Measurements from ENCODE around the gene NPC1L1. TPM values are rescaled to one million over a fixed set of nuclear protein-coding genes. Genes with fewer than 3 reads are reported as not detected.

NPC1L1 gene
- total RNA-seq, 1 experiment from 2014 or later: 6.5 TPM

GRCh38 chr7:44490351-44491200, 50.6 kb downstream of the NPC1L1 start, which contains the start of gene NUDCD3:
Gene NUDCD3 (minus strand): TSS chr7:44490658. CDS start chr7:44490600, 58 bp downstream.
- intact Hi-C loops (cut with micrococcal nuclease; ENCODE audit: unreplicated experiment): loop anchor here (1.0 to 2.0 kb wide), 2 partner anchors 50 to 75 kb away; partner anchors contain the start of gene NPC1L1
- Mint-ChIP-seq H3K4me1 (ENCODE audit: low read depth, unreplicated experiment) (peaks cover 24% of the 10 kb centered on the region), H3K36me3 (ENCODE audit: insufficient read depth, unreplicated experiment) (peaks cover 13% of the 10 kb centered on the region), H3K27ac (ENCODE audit: unreplicated experiment) (peak within 1 kb of the TSS; percentile 90), H3K9me3 (ENCODE audit: unreplicated experiment) (no peaks in the 10 kb centered on the region), H3K4me3 (ENCODE audit: unreplicated experiment) (peak within 1 kb of the TSS; percentile 80), H3K27me3 (ENCODE audit: insufficient read depth, unreplicated experiment) (no peaks in the 10 kb centered on the region)
- H3K4me1 ChIP-seq: peaks cover 10% of the 10 kb centered on the region; the same call in 1 of the 2 replicates
- H3K36me3 ChIP-seq (ENCODE audit: control insufficient read depth, insufficient read depth, low read length): no peaks in the 10 kb centered on the region
- DNase-seq: peak; percentile 87 to 88
- BruUV-seq (replicated peaks): no TSS peak
- no peaks in the 10 kb centered on the region for H3K27me3 ChIP-seq (replicated peaks; ENCODE audit: control insufficient read depth, insufficient read depth, low read length)
- POLR2A ChIA-PET: interaction anchor here (0.6 to 2.0 kb wide), 3 partner anchors 17 to 989 kb away, joined by 4 to 10 read pairs (median 7); partner anchors contain the start of gene DDX56
- H3K4me3 ChIP-seq (ENCODE audit: low read depth, low read length): peak within 1 kb of the TSS; percentile 81
- TF ChIP-seq, protein P1, sequence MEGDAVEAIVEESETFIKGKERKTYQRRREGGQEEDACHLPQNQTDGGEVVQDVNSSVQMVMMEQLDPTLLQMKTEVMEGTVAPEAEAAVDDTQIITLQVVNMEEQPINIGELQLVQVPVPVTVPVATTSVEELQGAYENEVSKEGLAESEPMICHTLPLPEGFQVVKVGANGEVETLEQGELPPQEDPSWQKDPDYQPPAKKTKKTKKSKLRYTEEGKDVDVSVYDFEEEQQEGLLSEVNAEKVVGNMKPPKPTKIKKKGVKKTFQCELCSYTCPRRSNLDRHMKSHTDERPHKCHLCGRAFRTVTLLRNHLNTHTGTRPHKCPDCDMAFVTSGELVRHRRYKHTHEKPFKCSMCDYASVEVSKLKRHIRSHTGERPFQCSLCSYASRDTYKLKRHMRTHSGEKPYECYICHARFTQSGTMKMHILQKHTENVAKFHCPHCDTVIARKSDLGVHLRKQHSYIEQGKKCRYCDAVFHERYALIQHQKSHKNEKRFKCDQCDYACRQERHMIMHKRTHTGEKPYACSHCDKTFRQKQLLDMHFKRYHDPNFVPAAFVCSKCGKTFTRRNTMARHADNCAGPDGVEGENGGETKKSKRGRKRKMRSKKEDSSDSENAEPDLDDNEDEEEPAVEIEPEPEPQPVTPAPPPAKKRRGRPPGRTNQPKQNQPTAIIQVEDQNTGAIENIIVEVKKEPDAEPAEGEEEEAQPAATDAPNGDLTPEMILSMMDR (IDR thresholded peaks at IDR 0.05; ENCODE audit: insufficient read depth in 1 of 2, low read depth in 1 of 2, low read length in 1 of 2, severe bottlenecking in 1 of 2, unreplicated experiment in 1 of 2): no peak
- H3K9me3 ChIP-seq: no peaks in the 10 kb centered on the region
- CTCF ChIA-PET: interaction anchor here (0.6 to 2.5 kb wide), 3 partner anchors 22 to 75 kb away, joined by 4 to 10 read pairs (median 6); no protein-coding TSS in a partner anchor

GRCh38 chr7:44489955-44490350, 51.2 kb downstream of the NPC1L1 start:
- no peaks in the 10 kb centered on the region for H3K27me3 ChIP-seq (replicated peaks; ENCODE audit: control insufficient read depth, insufficient read depth, low read length)
- peak overlapping the region; percentile 90 for H3K27ac Mint-ChIP-seq (ENCODE audit: unreplicated experiment)
- no peak for DNase-seq
- no peaks in the 10 kb centered on the region for H3K9me3 ChIP-seq
- no peaks in the 10 kb centered on the region for H3K36me3 ChIP-seq (ENCODE audit: control insufficient read depth, insufficient read depth, low read length)
- H3K36me3 Mint-ChIP-seq (ENCODE audit: insufficient read depth, unreplicated experiment): peaks cover 17% of the 10 kb centered on the region
- peaks cover 10% of the 10 kb centered on the region; the same call in 1 of the 2 replicates for H3K4me1 ChIP-seq
- H3K4me3 Mint-ChIP-seq (ENCODE audit: unreplicated experiment): peak overlapping the region; percentile 80
- H3K27me3 Mint-ChIP-seq (ENCODE audit: insufficient read depth, unreplicated experiment): no peaks in the 10 kb centered on the region
- H3K4me3 ChIP-seq (ENCODE audit: low read depth, low read length): peak overlapping the region; percentile 81
- intact Hi-C loops (cut with micrococcal nuclease; ENCODE audit: unreplicated experiment): loop anchor here (1.0 to 2.0 kb wide), 2 partner anchors 51 to 75 kb away; partner anchors contain the start of gene NPC1L1
- no peaks in the 10 kb centered on the region for H3K9me3 Mint-ChIP-seq (ENCODE audit: unreplicated experiment)
- POLR2A ChIA-PET: interaction anchor here (0.6 to 2.0 kb wide), 3 partner anchors 17 to 989 kb away, joined by 4 to 10 read pairs (median 7); partner anchors contain the start of gene DDX56
- TF ChIP-seq, protein P1 (IDR thresholded peaks at IDR 0.05; ENCODE audit: insufficient read depth in 1 of 2, low read depth in 1 of 2, low read length in 1 of 2, severe bottlenecking in 1 of 2, unreplicated experiment in 1 of 2): no peak
- H3K4me1 Mint-ChIP-seq (ENCODE audit: low read depth, unreplicated experiment): peaks cover 24% of the 10 kb centered on the region
- CTCF ChIA-PET: interaction anchor here (0.6 to 2.5 kb wide), 3 partner anchors 22 to 76 kb away, joined by 4 to 10 read pairs (median 6); no protein-coding TSS in a partner anchor
- BruUV-seq (replicated peaks): TSS peak; percentile 54

DNA sequence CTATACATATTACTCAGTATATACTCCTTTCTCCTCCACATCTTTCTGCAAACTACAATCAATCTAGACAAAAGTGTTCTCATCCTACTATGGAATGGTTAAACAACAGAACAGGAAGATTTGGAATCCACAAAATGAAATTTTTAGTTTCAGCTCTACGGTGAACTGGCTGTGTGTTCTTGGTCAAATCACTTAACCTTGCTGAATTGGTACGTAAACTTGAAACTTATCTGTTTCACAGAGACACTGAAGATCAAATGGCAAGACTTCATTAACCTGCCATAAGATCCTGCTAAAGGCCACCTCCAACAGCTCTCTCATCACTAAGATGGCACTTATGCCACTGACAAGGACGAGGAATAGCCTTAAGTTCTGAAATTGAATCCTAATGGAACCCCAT, 52.2 kb downstream of the NPC1L1 start:
- H3K27me3 ChIP-seq (replicated peaks; ENCODE audit: control insufficient read depth, insufficient read depth, low read length): no peaks in the 10 kb centered on the region
- peak overlapping the region; percentile 81 for H3K4me3 ChIP-seq (ENCODE audit: low read depth, low read length)
- ChIA-PET CTCF (no interaction called here), POLR2A (no interaction called here)
- peaks cover 24% of the 10 kb centered on the region for H3K4me1 Mint-ChIP-seq (ENCODE audit: low read depth, unreplicated experiment)
- H3K27ac Mint-ChIP-seq (ENCODE audit: unreplicated experiment): no peak overlapping the region
- H3K4me1 ChIP-seq: peaks cover 10% of the 10 kb centered on the region; the same call in 1 of the 2 replicates
- intact Hi-C loops (cut with micrococcal nuclease; ENCODE audit: unreplicated experiment): no loop called here
- H3K9me3 Mint-ChIP-seq (ENCODE audit: unreplicated experiment): peaks cover 3% of the 10 kb centered on the region
- peaks cover 25% of the 10 kb centered on the region for H3K36me3 Mint-ChIP-seq (ENCODE audit: insufficient read depth, unreplicated experiment)
- H3K27me3 Mint-ChIP-seq (ENCODE audit: insufficient read depth, unreplicated experiment): no peaks in the 10 kb centered on the region
- no peaks in the 10 kb centered on the region for H3K9me3 ChIP-seq
- no TSS peak for BruUV-seq (replicated peaks)
- no peak for DNase-seq
- H3K4me3 Mint-ChIP-seq (ENCODE audit: unreplicated experiment): peak overlapping the region; percentile 80
- peaks cover 4% of the 10 kb centered on the region for H3K36me3 ChIP-seq (ENCODE audit: control insufficient read depth, insufficient read depth, low read length)
- TF ChIP-seq, protein P1 (IDR thresholded peaks at IDR 0.05; ENCODE audit: insufficient read depth in 1 of 2, low read depth in 1 of 2, low read length in 1 of 2, severe bottlenecking in 1 of 2, unreplicated experiment in 1 of 2): no peak

Measured in Caco-2 (cell line).